ENCODE results near the gene SEC16B.

The SEC16B gene

GRCh38 chr1:177937174-177937770 lies 32.6 kb downstream of the SEC16B start:
- no peak for DNase-seq

- DNase-seq: no peak
Observed at GRCh38 chr1:177935638-177936415, 34.0 kb downstream of the SEC16B start.

GRCh38 chr1:177934927-177935326 lies 34.9 kb downstream of the SEC16B start:
- DNase-seq: no peak

GRCh38 chr1:177934461-177934860 lies 35.4 kb downstream of the SEC16B start:
- DNase-seq: no peak

GRCh38 chr1:177933881-177934280 lies 36.0 kb downstream of the SEC16B start:
- no peak for DNase-seq

- DNase-seq: no peak
Observed at GRCh38 chr1:177932123-177932522, 37.7 kb downstream of the SEC16B start.

GRCh38 chr1:177928952-177929351 lies 40.9 kb downstream of the SEC16B start:
- DNase-seq: no peak

- DNase-seq: no peak
Observed at GRCh38 chr1:177928194-177928593, 41.7 kb downstream of the SEC16B start.

GRCh38 chr1:177927021-177927596 lies 42.7 kb downstream of the SEC16B start:
- no peak for DNase-seq

- DNase-seq: no peak
Observed at GRCh38 chr1:177926201-177926600, 43.7 kb downstream of the SEC16B start.

- no peak for DNase-seq
Observed at GRCh38 chr1:177925006-177925405, 44.9 kb downstream of the SEC16B start.

GRCh38 chr1:177923441-177923840 lies 46.4 kb downstream of the SEC16B start:
- DNase-seq: no peak

- no peak for DNase-seq
Observed at GRCh38 chr1:177922209-177922608, 47.6 kb downstream of the SEC16B start.

- DNase-seq: no peak
Observed at GRCh38 chr1:177921590-177921989, 48.3 kb downstream of the SEC16B start.

- no peak for DNase-seq
Observed at GRCh38 chr1:177920091-177920490, 49.8 kb downstream of the SEC16B start.

- DNase-seq: no peak
Observed at GRCh38 chr1:177915641-177916040, 54.2 kb downstream of the SEC16B start.

GRCh38 chr1:177914603-177915002 lies 55.3 kb downstream of the SEC16B start:
- DNase-seq: no peak

- DNase-seq: peak; percentile 3
Observed at GRCh38 chr1:177913762-177914540, 55.9 kb downstream of the SEC16B start.

- DNase-seq: no peak
Observed at GRCh38 chr1:177912991-177913390, 56.9 kb downstream of the SEC16B start.

GRCh38 chr1:177909416-177909815 lies 60.4 kb downstream of the SEC16B start:
- no peak for DNase-seq

- DNase-seq: no peak
Observed at GRCh38 chr1:177907000-177907399, 62.9 kb downstream of the SEC16B start.

- no peak for DNase-seq
Observed at GRCh38 chr1:177905686-177906085, 64.2 kb downstream of the SEC16B start.

- DNase-seq: peak; percentile 14
Observed at GRCh38 chr1:177902266-177902665, 67.6 kb downstream of the SEC16B start.

Data from NCI-H510A (cell line).